ENCODE results near the gene SLC29A2.
A peak's percentile ranks its signal among the peaks of the same experiment; 100 is the strongest.
"Not testable (repeated sequence)": the region's sequence is repeated elsewhere in the genome, so short reads cannot be mapped to it uniquely, and the experiment has no call there.

SLC29A2 gene

DNA sequence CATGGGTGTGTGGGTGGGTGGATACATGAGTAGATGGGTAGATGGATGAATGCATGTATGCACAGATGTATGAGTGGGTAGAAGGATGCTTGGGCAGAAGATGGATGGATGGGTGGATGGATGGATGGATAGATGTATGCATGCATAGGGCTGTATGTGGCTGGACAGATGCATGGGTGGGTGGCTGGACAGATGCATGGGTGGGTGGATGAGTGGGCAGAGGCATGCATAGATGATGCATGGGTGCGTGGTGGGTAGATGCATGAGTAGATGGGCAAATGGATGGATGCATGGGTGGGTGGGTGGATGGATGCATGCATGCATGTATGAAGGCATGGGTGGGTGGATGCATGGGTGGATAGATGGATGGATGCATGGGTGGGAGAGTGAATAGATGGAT, 47.9 kb downstream of the SLC29A2 start:
- TF ChIP-seq, protein P1, sequence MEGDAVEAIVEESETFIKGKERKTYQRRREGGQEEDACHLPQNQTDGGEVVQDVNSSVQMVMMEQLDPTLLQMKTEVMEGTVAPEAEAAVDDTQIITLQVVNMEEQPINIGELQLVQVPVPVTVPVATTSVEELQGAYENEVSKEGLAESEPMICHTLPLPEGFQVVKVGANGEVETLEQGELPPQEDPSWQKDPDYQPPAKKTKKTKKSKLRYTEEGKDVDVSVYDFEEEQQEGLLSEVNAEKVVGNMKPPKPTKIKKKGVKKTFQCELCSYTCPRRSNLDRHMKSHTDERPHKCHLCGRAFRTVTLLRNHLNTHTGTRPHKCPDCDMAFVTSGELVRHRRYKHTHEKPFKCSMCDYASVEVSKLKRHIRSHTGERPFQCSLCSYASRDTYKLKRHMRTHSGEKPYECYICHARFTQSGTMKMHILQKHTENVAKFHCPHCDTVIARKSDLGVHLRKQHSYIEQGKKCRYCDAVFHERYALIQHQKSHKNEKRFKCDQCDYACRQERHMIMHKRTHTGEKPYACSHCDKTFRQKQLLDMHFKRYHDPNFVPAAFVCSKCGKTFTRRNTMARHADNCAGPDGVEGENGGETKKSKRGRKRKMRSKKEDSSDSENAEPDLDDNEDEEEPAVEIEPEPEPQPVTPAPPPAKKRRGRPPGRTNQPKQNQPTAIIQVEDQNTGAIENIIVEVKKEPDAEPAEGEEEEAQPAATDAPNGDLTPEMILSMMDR (IDR thresholded peaks at IDR 0.05; ENCODE audit: insufficient read depth, low read depth, low read length, missing control alignments), result no peak
- no peak overlapping the region for H3K4me3 ChIP-seq (ENCODE audit: low read length)
- DNase-seq (ENCODE audit: low read depth), result no peak

DNA sequence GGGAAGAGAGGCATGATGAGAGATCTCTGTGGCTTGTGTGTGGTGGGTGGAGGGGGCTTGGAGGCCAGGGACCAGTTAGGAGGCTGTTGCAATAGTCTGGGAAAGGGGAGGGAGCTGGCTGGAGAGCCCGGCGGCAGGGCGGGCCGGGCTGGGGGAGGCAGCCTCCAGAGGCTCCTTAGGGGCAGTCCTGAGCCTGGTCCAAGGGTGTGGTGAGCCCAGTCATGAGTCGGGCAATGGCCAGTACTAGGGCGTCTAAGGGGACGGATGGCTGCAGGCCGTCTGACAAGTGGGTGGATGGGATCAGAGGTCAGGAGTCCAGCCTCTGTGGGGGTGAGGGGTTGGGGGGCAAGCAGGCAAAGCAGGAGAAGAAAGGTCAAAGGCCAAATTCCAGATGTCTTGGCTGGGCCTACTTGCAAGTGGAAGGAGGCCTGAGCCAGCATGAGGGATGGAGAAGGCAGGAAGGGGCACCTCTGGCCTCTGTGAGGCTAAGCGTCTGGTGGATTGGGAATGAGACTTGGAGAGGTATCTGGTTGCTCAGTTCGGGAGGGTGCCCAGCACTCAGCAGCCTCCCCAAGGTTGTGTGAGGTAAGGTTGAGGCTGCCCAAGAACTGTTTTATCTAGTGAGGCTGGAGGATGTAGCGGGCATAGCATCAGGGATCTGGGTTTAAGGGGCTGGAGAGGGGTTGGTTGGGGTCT, 48.7 kb downstream of the SLC29A2 start:
- H3K4me3 ChIP-seq (ENCODE audit: low read length), result no peak overlapping the region
- DNase-seq (ENCODE audit: low read depth), result no peak
- TF ChIP-seq, protein P1 (IDR thresholded peaks at IDR 0.05; ENCODE audit: insufficient read depth, low read depth, low read length, missing control alignments), result no peak

DNA sequence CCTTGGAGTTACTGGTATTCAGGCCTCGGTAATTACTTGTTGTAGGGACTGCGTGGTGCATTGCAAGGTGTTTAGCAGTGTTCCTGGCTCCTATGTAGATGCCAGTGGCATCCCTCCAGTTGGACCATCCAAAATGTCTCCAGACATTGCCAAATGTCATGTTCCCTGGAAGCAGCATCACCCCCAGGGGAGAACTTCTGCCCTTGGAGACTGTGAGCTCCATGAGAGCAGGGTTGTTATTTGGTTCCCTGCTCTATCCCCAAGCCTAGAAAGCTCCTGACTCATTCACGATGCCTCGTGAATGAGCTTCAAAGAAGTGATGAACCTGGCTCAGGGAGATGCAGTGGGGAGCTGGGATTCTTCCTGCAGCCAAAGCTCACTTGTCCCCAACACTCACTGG, 50.0 kb downstream of the SLC29A2 start:
- no peak overlapping the region for H3K4me3 ChIP-seq (ENCODE audit: low read length)
- DNase-seq (ENCODE audit: low read depth), result no peak
- TF ChIP-seq, protein P1 (IDR thresholded peaks at IDR 0.05; ENCODE audit: insufficient read depth, low read depth, low read length, missing control alignments), result no peak

DNA sequence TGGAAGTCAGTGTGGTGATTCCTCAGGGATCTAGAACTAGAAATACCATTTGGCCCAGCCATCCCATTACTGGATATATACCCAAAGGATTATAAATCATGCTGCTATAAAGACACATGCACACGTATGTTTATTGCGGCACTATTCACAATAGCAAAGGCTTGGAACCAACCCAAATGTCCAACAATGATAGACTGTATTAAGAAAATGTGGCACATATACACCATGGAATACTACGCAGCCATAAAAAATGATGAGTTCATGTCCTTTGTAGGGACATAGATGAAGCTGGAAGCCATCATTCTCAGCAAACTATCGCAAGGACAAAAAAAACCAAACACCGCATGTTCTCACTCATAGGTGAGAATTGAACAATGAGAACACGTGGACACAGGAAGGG, 50.8 kb downstream of the SLC29A2 start:
- H3K4me3 ChIP-seq (ENCODE audit: low read length); DNase-seq (ENCODE audit: low read depth): not testable (repeated sequence)

DNA sequence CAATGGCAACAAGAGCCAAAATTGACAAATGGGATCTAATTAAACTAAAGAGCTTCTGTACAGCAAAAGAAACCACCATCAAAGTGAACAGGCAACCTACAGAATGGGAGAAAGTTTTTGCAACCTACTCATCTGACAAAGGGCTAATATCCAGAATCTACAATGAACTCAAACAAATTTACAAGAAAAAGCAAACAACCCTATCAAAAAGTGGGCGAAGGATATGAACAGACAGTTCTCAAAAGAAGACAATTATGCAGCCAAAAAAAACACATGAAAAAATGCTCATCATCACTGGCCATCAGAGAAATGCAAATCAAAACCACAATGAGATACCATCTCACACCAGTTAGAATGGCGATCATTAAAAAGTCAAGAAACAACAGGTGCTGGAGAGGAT, 51.3 kb downstream of the SLC29A2 start:
- H3K4me3 ChIP-seq (ENCODE audit: low read length); DNase-seq (ENCODE audit: low read depth): not testable (repeated sequence)

DNA sequence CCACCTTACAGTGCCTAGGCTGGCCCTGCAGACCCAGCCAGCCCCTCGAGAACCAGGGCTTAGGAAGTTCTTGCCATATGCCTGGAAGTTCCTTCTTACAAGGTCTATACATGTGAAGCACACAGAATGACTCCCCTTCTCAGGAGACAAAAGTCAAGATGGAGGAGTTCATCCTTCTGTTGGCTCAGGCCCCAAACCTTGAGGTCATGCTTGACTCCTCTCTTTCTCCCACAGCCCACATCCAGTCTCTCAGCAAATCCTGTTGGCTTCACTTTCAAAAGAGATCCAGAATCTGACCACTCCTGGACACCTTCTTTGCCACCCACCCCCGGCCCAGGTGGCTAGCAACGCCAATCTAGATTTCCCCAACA, 53.0 kb downstream of the SLC29A2 start:
- no peak for DNase-seq (ENCODE audit: low read depth)
- TF ChIP-seq, protein P1 (IDR thresholded peaks at IDR 0.05; ENCODE audit: insufficient read depth, low read depth, low read length, missing control alignments), result no peak
- no peak overlapping the region for H3K4me3 ChIP-seq (ENCODE audit: low read length)

DNA sequence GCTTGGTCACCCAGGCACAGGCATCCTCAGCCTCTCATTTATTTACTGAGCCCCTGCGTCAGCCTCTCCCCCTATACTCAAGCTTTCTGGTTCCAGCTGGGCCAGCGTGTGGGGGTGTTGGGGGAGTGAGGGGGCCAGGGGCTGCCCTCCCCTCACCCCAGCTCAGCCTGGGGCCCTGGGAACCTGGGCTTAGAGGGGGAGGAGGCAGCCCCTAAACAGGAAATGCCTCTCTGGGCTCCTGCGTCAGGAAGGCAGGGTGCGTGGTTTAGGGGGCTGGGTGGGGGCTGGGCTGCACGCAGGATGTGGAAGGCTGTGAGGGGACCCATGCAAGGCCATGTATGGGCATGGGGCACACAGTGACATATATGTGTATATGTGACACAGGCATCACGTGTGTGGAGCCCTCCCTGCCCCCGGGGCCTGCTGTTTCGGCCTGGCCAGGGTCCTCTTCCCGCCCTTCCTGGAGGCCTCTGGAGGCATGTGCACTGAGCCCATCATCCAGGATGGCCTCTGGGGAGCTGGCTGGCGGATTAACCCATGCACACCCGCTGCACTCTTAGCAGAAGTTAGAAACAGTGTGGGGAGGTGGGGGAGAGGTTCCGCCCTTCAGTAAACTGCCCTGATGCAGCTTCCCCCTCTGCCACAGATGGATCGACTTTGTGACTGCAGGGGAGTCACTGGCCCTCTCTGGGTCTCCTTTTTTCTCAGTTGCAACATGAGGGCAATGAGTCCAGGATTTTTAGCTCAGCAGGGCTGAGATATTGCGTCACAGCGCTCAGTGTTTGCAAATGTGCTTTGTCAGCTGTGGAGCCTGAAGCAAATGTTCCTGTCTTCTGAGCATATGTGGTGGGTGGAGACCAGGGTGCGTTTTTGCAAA, 53.6 kb downstream of the SLC29A2 start:
- H3K4me3 ChIP-seq (ENCODE audit: low read length), result no peak overlapping the region
- TF ChIP-seq, protein P1 (IDR thresholded peaks at IDR 0.05; ENCODE audit: insufficient read depth, low read depth, low read length, missing control alignments), result no peak
- peak; percentile 79 for DNase-seq (ENCODE audit: low read depth)

DNA sequence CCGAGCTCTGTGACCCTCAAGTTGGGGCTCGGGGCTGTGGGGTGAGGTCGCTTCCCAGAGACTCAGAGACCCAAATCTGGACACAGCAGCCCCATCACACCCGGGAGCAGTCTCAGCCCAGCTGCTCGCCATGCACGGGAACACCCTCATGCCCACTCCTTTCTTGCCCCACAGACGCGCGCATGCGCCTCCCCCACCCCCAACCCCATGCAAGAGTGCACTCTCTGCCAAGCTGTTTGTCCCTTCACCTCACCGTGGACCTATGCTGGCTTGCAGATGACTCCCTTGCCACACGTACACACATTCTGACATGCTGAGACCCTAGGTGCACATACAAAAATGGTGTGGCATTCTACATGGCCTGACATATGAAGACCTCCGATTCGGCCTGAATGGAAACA, 54.2 kb downstream of the SLC29A2 start:
- no peak for DNase-seq (ENCODE audit: low read depth)
- TF ChIP-seq, protein P1 (IDR thresholded peaks at IDR 0.05; ENCODE audit: insufficient read depth, low read depth, low read length, missing control alignments), result no peak
- H3K4me3 ChIP-seq (ENCODE audit: low read length), result no peak overlapping the region

All from epithelial cell of esophagus (primary cell).